ENCODE results near the gene INPP5F.

INPP5F gene

GRCh38 chr10:119754085-119754484, 28.2 kb downstream of the INPP5F start:
- no peaks in the 10 kb centered on the region for H3F3A ChIP-seq (ENCODE audit: insufficient read depth, low read length)
- TF ChIP-seq EZH2 (IDR thresholded peaks at IDR 0.05; ENCODE audit: borderline replicate concordance, low read length), result no peak
- no peak for TF ChIP-seq CTCF (IDR thresholded peaks at IDR 0.05; ENCODE audit: low read length)
- no peaks in the 10 kb centered on the region for H3K9me2 ChIP-seq (ENCODE audit: low read depth, low read length)
- no peak overlapping the region for H3K4me2 ChIP-seq (ENCODE audit: low read length)
- H3K79me2 ChIP-seq (ENCODE audit: insufficient read depth, low read length), result no peaks in the 10 kb centered on the region
- no peaks in the 10 kb centered on the region for H3K9me3 ChIP-seq (ENCODE audit: low read length)
- H3K27me3 ChIP-seq (ENCODE audit: insufficient read depth, low read length), result no peaks in the 10 kb centered on the region
- H2AFZ ChIP-seq (ENCODE audit: low read length), result no peak overlapping the region
- no peaks in the 10 kb centered on the region for H3K4me1 ChIP-seq (ENCODE audit: insufficient read depth, low read length, severe bottlenecking)
- H3K4me3 ChIP-seq (ENCODE audit: low read depth, low read length, poor library complexity, severe bottlenecking), result no peak overlapping the region
- H4K20me1 ChIP-seq (ENCODE audit: insufficient read depth, low read length), result no peaks in the 10 kb centered on the region
- H3K9ac ChIP-seq (ENCODE audit: low read length), result no peak overlapping the region
- no peak overlapping the region for H3K27ac ChIP-seq (ENCODE audit: low read depth, low read length, poor library complexity, severe bottlenecking)
- no peaks in the 10 kb centered on the region for H3K36me3 ChIP-seq (ENCODE audit: insufficient read depth, low read length)

- H4K20me1 ChIP-seq (ENCODE audit: insufficient read depth, low read length), result no peaks in the 10 kb centered on the region
- TF ChIP-seq CTCF (IDR thresholded peaks at IDR 0.05; ENCODE audit: low read length) (no peak), EZH2 (IDR thresholded peaks at IDR 0.05; ENCODE audit: borderline replicate concordance, low read length) (no peak)
- no peaks in the 10 kb centered on the region for H3K4me1 ChIP-seq (ENCODE audit: insufficient read depth, low read length, severe bottlenecking)
- H3K4me2 ChIP-seq (ENCODE audit: low read length), result no peak overlapping the region
- H3K27ac ChIP-seq (ENCODE audit: low read depth, low read length, poor library complexity, severe bottlenecking), result no peak overlapping the region
- H2AFZ ChIP-seq (ENCODE audit: low read length), result no peak overlapping the region
- H3K9ac ChIP-seq (ENCODE audit: low read length), result no peak overlapping the region
- H3K79me2 ChIP-seq (ENCODE audit: insufficient read depth, low read length), result no peaks in the 10 kb centered on the region
- no peaks in the 10 kb centered on the region for H3F3A ChIP-seq (ENCODE audit: insufficient read depth, low read length)
- no peaks in the 10 kb centered on the region for H3K27me3 ChIP-seq (ENCODE audit: insufficient read depth, low read length)
- H3K4me3 ChIP-seq (ENCODE audit: low read depth, low read length, poor library complexity, severe bottlenecking), result no peak overlapping the region
- H3K36me3 ChIP-seq (ENCODE audit: insufficient read depth, low read length), result no peaks in the 10 kb centered on the region
- no peaks in the 10 kb centered on the region for H3K9me3 ChIP-seq (ENCODE audit: low read length)
- H3K9me2 ChIP-seq (ENCODE audit: low read depth, low read length), result no peaks in the 10 kb centered on the region
Measured at GRCh38 chr10:119754936-119755335, 29.1 kb downstream of the INPP5F start.

GRCh38 chr10:119755446-119755845, 29.6 kb downstream of the INPP5F start:
- Histone ChIP-seq H3K4me2 (ENCODE audit: low read length) (no peak overlapping the region), H4K20me1 (ENCODE audit: insufficient read depth, low read length) (no peaks in the 10 kb centered on the region), H3K27ac (ENCODE audit: low read depth, low read length, poor library complexity, severe bottlenecking) (no peak overlapping the region), H3F3A (ENCODE audit: insufficient read depth, low read length) (no peaks in the 10 kb centered on the region), H3K9me3 (ENCODE audit: low read length) (no peaks in the 10 kb centered on the region), H3K4me1 (ENCODE audit: insufficient read depth, low read length, severe bottlenecking) (no peaks in the 10 kb centered on the region), H3K36me3 (ENCODE audit: insufficient read depth, low read length) (no peaks in the 10 kb centered on the region), H3K27me3 (ENCODE audit: insufficient read depth, low read length) (no peaks in the 10 kb centered on the region), H3K9ac (ENCODE audit: low read length) (no peak overlapping the region), H3K9me2 (ENCODE audit: low read depth, low read length) (no peaks in the 10 kb centered on the region), H2AFZ (ENCODE audit: low read length) (no peak overlapping the region), H3K79me2 (ENCODE audit: insufficient read depth, low read length) (no peaks in the 10 kb centered on the region), H3K4me3 (ENCODE audit: low read depth, low read length, poor library complexity, severe bottlenecking) (no peak overlapping the region)
- TF ChIP-seq EZH2 (IDR thresholded peaks at IDR 0.05; ENCODE audit: borderline replicate concordance, low read length), result no peak
- TF ChIP-seq CTCF (IDR thresholded peaks at IDR 0.05; ENCODE audit: low read length), result no peak
